ENCODE results near the gene OR2AK2. TPM values are rescaled to one million over a fixed set of nuclear protein-coding genes. Genes with fewer than 3 reads are reported as not detected.

OR2AK2 gene, protein sequence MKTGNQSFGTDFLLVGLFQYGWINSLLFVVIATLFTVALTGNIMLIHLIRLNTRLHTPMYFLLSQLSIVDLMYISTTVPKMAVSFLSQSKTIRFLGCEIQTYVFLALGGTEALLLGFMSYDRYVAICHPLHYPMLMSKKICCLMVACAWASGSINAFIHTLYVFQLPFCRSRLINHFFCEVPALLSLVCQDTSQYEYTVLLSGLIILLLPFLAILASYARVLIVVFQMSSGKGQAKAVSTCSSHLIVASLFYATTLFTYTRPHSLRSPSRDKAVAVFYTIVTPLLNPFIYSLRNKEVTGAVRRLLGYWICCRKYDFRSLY
- total RNA-seq (ENCODE audit: low replicate concordance): not detected in 2 replicates
- long read RNA-seq: 0 reads

DNA sequence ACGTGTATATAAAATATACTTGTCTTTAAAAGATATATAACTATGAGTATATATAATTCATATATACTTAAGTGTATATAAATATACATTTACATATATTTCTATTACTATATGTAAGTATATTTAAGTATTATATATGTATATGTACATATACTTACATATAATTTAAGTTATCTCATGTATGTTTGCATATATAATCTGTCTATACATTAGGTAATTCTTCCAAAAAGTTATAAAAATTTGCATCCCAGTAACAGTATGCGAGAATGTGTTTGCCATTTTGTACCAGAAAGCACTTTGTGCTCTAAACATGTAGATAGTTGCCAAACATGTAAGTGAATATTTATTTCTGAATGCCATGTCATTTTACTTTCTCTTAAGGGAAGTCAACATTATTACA lies at the start of gene OR2AK2:
Gene OR2AK2 (plus strand): TSS at position 301 of the 400 bp plus-strand sequence. CDS start 144 bp downstream, outside the sequence.
- DNase-seq (ENCODE audit: extremely low spot score, unreplicated experiment): no peak
- Mint-ChIP-seq H3K9me3 (peaks cover 6% of the 10 kb centered on the region), H3K27me3 (no peaks in the 10 kb centered on the region), H3K4me1 (ENCODE audit: unreplicated experiment) (no peaks in the 10 kb centered on the region), H3K27ac (no peak within 1 kb of the TSS), H3K4me3 (no peak within 1 kb of the TSS), H3K36me3 (no peaks in the 10 kb centered on the region)
- no peak for TF ChIP-seq CTCF (conservative IDR thresholded peaks at IDR 0.05)

DNA sequence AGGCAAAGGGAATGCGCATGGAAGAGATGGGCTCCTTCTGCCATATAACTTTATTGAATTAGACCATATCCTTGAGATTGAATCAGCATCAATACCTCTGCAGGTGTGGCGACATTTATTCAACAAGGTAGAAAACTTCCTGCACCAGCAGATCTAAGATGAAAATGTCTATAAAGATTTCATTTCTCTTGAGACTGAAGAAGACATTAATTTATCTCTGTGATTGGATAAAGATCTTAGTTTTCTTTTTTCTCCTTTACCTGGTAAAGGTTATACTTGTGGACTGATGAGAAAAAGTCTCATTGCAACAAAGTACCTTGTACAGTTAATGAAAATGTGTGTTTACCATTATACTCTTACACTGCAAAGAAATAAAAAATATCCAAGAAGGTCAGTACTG lies 45.1 kb upstream of the OR2AK2 start, which contains the start of gene OR2T8:
Gene OR2T8 (plus strand): TSS at position 301 of the 400 bp plus-strand sequence. CDS start 766 bp downstream, outside the sequence.
- H3K36me3 Mint-ChIP-seq: no peaks in the 10 kb centered on the region
- no peaks in the 10 kb centered on the region for H3K27me3 Mint-ChIP-seq
- H3K4me1 Mint-ChIP-seq (ENCODE audit: unreplicated experiment): no peaks in the 10 kb centered on the region
- no peak for DNase-seq (ENCODE audit: extremely low spot score, unreplicated experiment)
- H3K4me3 Mint-ChIP-seq: no peak within 1 kb of the TSS
- no peak within 1 kb of the TSS for H3K27ac Mint-ChIP-seq
- no peaks in the 10 kb centered on the region for H3K9me3 Mint-ChIP-seq
- no peak for TF ChIP-seq CTCF (conservative IDR thresholded peaks at IDR 0.05)

DNA sequence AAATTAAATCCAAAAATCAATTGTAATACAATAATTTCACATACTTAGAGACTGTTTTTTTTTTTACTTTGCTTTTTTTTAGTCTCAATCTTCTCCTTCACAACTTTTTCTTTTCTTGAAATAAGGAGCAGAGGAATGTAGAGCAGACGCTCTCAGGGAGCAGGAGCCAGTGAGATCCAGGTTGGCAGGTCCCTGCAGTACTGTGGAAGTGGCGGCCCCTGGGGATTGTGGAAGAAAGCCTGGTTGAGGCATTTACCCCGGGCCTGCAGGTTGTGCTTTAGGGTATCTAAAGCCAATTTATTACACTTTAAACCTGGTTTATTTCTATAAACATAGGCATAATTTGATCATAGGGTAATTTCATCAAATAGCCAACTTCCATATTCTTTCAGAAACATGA lies 41.1 kb upstream of the OR2AK2 start:
- TF ChIP-seq CTCF (conservative IDR thresholded peaks at IDR 0.05): no peak
- no peaks in the 10 kb centered on the region for H3K4me1 Mint-ChIP-seq (ENCODE audit: unreplicated experiment)
- no peaks in the 10 kb centered on the region for H3K27me3 Mint-ChIP-seq
- H3K36me3 Mint-ChIP-seq: no peaks in the 10 kb centered on the region
- no peaks in the 10 kb centered on the region for H3K9me3 Mint-ChIP-seq
- no peak overlapping the region for H3K27ac Mint-ChIP-seq
- DNase-seq (ENCODE audit: extremely low spot score, unreplicated experiment): no peak
- H3K4me3 Mint-ChIP-seq: no peak overlapping the region

DNA sequence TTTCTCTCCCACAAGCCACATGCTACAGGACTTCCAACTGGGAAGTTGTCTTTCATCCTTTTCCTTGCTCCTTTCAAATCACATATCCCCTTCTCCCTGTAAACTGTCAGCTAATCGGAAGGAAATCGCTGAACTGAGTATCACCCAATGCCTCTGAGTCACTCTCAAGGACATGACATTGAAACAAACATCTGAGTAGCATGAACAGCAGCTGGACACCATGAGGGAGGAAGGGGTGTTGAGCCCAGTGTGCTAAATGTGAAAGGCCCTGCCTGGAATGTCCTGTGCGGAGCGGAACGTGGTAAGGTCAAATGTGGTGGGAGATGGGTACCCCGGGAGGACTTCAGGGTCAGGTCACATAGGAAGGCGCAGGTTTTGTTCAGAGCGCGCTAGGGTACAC lies 40.2 kb upstream of the OR2AK2 start, which contains the start of gene OR2AJ1:
Gene OR2AJ1 (plus strand): TSS at position 22 of the 400 bp plus-strand sequence. CDS start 8,880 bp downstream, outside the sequence.
- Mint-ChIP-seq H3K4me1 (ENCODE audit: unreplicated experiment) (no peaks in the 10 kb centered on the region), H3K27me3 (no peaks in the 10 kb centered on the region), H3K27ac (no peak within 1 kb of the TSS), H3K36me3 (no peaks in the 10 kb centered on the region), H3K9me3 (no peaks in the 10 kb centered on the region), H3K4me3 (no peak within 1 kb of the TSS)
- TF ChIP-seq CTCF (conservative IDR thresholded peaks at IDR 0.05): no peak
- DNase-seq (ENCODE audit: extremely low spot score, unreplicated experiment): no peak

DNA sequence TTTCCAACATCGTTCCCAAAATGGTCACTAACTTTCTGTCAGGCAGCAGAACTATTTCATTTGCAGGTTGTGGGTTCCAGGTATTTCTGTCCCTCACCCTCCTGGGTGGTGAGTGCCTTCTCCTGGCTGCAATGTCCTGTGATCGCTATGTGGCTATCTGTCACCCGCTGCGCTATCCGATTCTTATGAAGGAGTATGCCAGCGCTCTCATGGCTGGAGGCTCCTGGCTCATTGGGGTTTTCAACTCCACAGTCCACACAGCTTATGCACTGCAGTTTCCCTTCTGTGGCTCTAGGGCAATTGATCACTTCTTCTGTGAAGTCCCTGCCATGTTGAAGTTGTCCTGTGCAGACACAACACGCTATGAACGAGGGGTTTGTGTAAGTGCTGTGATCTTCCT lies 31.0 kb upstream of the OR2AK2 start:
- Mint-ChIP-seq H3K4me3 (no peak overlapping the region), H3K9me3 (no peaks in the 10 kb centered on the region), H3K27me3 (no peaks in the 10 kb centered on the region), H3K4me1 (ENCODE audit: unreplicated experiment) (no peaks in the 10 kb centered on the region), H3K36me3 (no peaks in the 10 kb centered on the region), H3K27ac (no peak overlapping the region)
- TF ChIP-seq CTCF (conservative IDR thresholded peaks at IDR 0.05): no peak
- DNase-seq (ENCODE audit: extremely low spot score, unreplicated experiment): no peak
